Activated CD8-positive, alpha-beta T cell treated with anti-CD3 and anti-CD28 coated beads for 36 hours (primary cell): ENCODE measurements around the gene MUC4. TPM values are rescaled to one million over a fixed set of nuclear protein-coding genes. Genes with fewer than 3 reads are reported as not detected.
"Not testable (repeated sequence)": the region's sequence is repeated elsewhere in the genome, so short reads cannot be mapped to it uniquely, and the experiment has no call there.

Experiments used
- ATAC-seq: fragments of 200-7000 bp; cut with Tn5 transposase; one replicate; pipeline ENCODE4 v1.10.0; 2021; ENCODE audit warnings: mild to moderate bottlenecking, moderate library complexity
- CTCF ChIA-PET: fragments of 350-600 bp; sonication (Branson Sonifier 250); formaldehyde crosslinking; loops from one replicate; lab custom pipeline; 2021; ENCODE audit warnings: antibody characterized with exemption; lab: Charles Lee
- POLR2A ChIA-PET: fragments of 350-600 bp; sonication (Branson Sonifier 250); formaldehyde crosslinking; loops from one replicate; lab custom pipeline; 2021; ENCODE audit warnings: antibody characterized with exemption; lab: Charles Lee
- DNase-seq: peaks from one replicate; pipeline ENCODE4 v3.0.0-alpha.2; 2020
- H3K27ac Mint-ChIP-seq: one replicate; pipeline ENCODE4 v1.8.0; 2021; ENCODE audit warnings: mild to moderate bottlenecking, mixed read lengths
- H3K27me3 Mint-ChIP-seq: one replicate; pipeline ENCODE4 v1.8.0; 2021; ENCODE audit warnings: mixed read lengths
- H3K36me3 Mint-ChIP-seq: one replicate; pipeline ENCODE4 v1.8.0; 2021; ENCODE audit warnings: low read depth, mixed read lengths
- H3K4me1 Mint-ChIP-seq: one replicate; pipeline ENCODE4 v1.8.0; 2021; ENCODE audit warnings: low read depth, mixed read lengths
- H3K4me3 Mint-ChIP-seq: one replicate; pipeline ENCODE4 v1.8.0; 2021; ENCODE audit warnings: mild to moderate bottlenecking, moderate library complexity, mixed read lengths
- H3K9me3 Mint-ChIP-seq: one replicate; pipeline ENCODE4 v1.8.0; 2021; ENCODE audit warnings: mixed read lengths
- CTCF ChIP-seq: fragments of 200-600 bp; IDR thresholded peaks from one replicate; pipeline ENCODE4 v1.8.0; 2022; ENCODE audit warnings: antibody characterized with exemption, mild to moderate bottlenecking
- intact Hi-C: fragments of 100-400 bp; cut with micrococcal nuclease; formaldehyde crosslinking; loops from one replicate; pipeline ENCODE4 v1.10.0; 2022
- total RNA-seq, 2 experiments: library from RNA; stranded (reverse); gene quantifications; one replicate each; pipeline ENCODE4 v1.2.3, GENCODE V29; 2021

The MUC4 gene
- total RNA-seq, 2 experiments from 2014 or later = 0.20 to 0.31 TPM

- Mint-ChIP-seq H3K27ac (no peak overlapping the region), H3K36me3 (no peaks in the 10 kb centered on the region), H3K4me3 (no peak overlapping the region), H3K4me1 (no peaks in the 10 kb centered on the region), H3K27me3 (no peaks in the 10 kb centered on the region), H3K9me3 (no peaks in the 10 kb centered on the region)
- intact Hi-C loops = no loop called here
- DNase-seq (no peak), ATAC-seq (no peak)
- ChIA-PET CTCF (no interaction called here), POLR2A (no interaction called here)
- TF ChIP-seq CTCF = no peak
Measured at GRCh38 chr3:195735036-195735695, 76.6 kb downstream of the MUC4 start.

GRCh38 chr3:195732940-195733339 is 78.8 kb downstream of the MUC4 start:
- no peak overlapping the region for H3K4me3 Mint-ChIP-seq
- ATAC-seq = no peak
- no peaks in the 10 kb centered on the region for H3K4me1 Mint-ChIP-seq
- H3K9me3 Mint-ChIP-seq = no peaks in the 10 kb centered on the region
- TF ChIP-seq CTCF = no peak
- no peak for DNase-seq
- H3K36me3 Mint-ChIP-seq = no peaks in the 10 kb centered on the region
- no peak overlapping the region for H3K27ac Mint-ChIP-seq
- CTCF ChIA-PET = interaction anchor here (0.7 kb wide), 1 partner anchor 354 kb away, joined by 3 read pairs; no protein-coding TSS in a partner anchor
- no peaks in the 10 kb centered on the region for H3K27me3 Mint-ChIP-seq
- POLR2A ChIA-PET = no interaction called here
- intact Hi-C loops = no loop called here

- no peak for DNase-seq
- POLR2A ChIA-PET = interaction anchor here (1.3 kb wide), 1 partner anchor 17 kb away, joined by 4 read pairs; no protein-coding TSS in a partner anchor
- intact Hi-C loops = no loop called here
Measured at GRCh38 chr3:195731356-195731905, 80.3 kb downstream of the MUC4 start.

GRCh38 chr3:195729476-195730251 is 82.1 kb downstream of the MUC4 start:
- Mint-ChIP-seq H3K36me3 (no peaks in the 10 kb centered on the region), H3K9me3 (no peaks in the 10 kb centered on the region), H3K27me3 (no peaks in the 10 kb centered on the region), H3K27ac (no peak overlapping the region), H3K4me3 (no peak overlapping the region), H3K4me1 (no peaks in the 10 kb centered on the region)
- intact Hi-C loops = no loop called here
- ChIA-PET CTCF (no interaction called here), POLR2A (no interaction called here)
- no peak for DNase-seq
- no peak for ATAC-seq
- TF ChIP-seq CTCF = no peak

More at GRCh38 chr3:195731356-195731905, 80.3 kb downstream of the MUC4 start:
- Mint-ChIP-seq H3K4me1 (no peaks in the 10 kb centered on the region), H3K27ac (no peak overlapping the region), H3K4me3 (no peak overlapping the region), H3K27me3 (no peaks in the 10 kb centered on the region), H3K9me3 (no peaks in the 10 kb centered on the region), H3K36me3 (no peaks in the 10 kb centered on the region)
- CTCF ChIA-PET = no interaction called here
- ATAC-seq = no peak
- no peak for TF ChIP-seq CTCF

- H3K27me3 Mint-ChIP-seq, H3K36me3 Mint-ChIP-seq, ATAC-seq, intact Hi-C loops, H3K4me3 Mint-ChIP-seq, CTCF ChIA-PET, H3K27ac Mint-ChIP-seq, H3K4me1 Mint-ChIP-seq, DNase-seq, H3K9me3 Mint-ChIP-seq, POLR2A ChIA-PET: not testable (repeated sequence)
Measured at GRCh38 chr3:195728789-195729188, 82.9 kb downstream of the MUC4 start.
